SK-N-SH (cell line): ENCODE results near the gene TMEM123. TPM values are rescaled to one million over a fixed set of nuclear protein-coding genes. Genes with fewer than 3 reads are reported as not detected.

Experiments
- CTCF ChIA-PET: fragments of 300-600, 350-600 bp; formaldehyde crosslinking; extraction: SDS; loops from one replicate; lab custom pipeline; 2021; lab: Yijun Ruan, JAX
- POLR2A ChIA-PET: fragments of 350-600 bp; sonication (Branson Sonifier 250); formaldehyde crosslinking; extraction: SDS; loops from one replicate; lab custom pipeline; 2020; ENCODE audit warnings: antibody characterized with exemption, inconsistent platforms; lab: Yijun Ruan, JAX
- DNase-seq: peaks from one replicate; pipeline ENCODE4 v3.0.0; 2012
- H2AFZ ChIP-seq: fragments of 200-600 bp; sonication (generic); 2 replicates; pipeline ENCODE4 v1.8.1; 2016; ENCODE audit warnings: antibody characterized with exemption, mild to moderate bottlenecking, low read depth
- H3F3A ChIP-seq: fragments of 200-600 bp; sonication (generic); replicated peaks from 2 replicates; pipeline ENCODE3; 2016; ENCODE audit warnings: antibody characterized with exemption, mild to moderate bottlenecking; ENCODE audit not compliant: insufficient read depth
- H3K27ac ChIP-seq, 2 experiments: fragments of 200-500 bp in 1 of 2; fragments of 200-600 bp in 1 of 2; sonication (Bioruptor generic) in 1 of 2; sonication (generic), shearing (Covaris generic) in 1 of 2; 2 replicates each; pipeline versions ENCODE4 v1.5.1 to v1.6.1; 2014 to 2016; ENCODE audit warnings: low read depth in 2 of 2, inconsistent platforms in 1 of 2, low read length in 1 of 2, mild to moderate bottlenecking in 1 of 2, mixed read lengths in 1 of 2
- H3K27me3 ChIP-seq: fragments of 200-600 bp; sonication (generic), shearing (Covaris generic); 2 replicates; pipeline ENCODE4 v1.6.1; 2016; ENCODE audit warnings: mixed run types; ENCODE audit not compliant: insufficient read depth
- H3K36me3 ChIP-seq, 2 experiments: fragments of 200-500 bp in 1 of 2; fragments of 200-600 bp in 1 of 2; sonication (Bioruptor generic) in 1 of 2; sonication (generic) in 1 of 2; replicated peaks in 1 of 2; 2 replicates each; pipeline versions ENCODE3 to v1.5.1; 2014 to 2016; ENCODE audit warnings: low read length in 1 of 2, mild to moderate bottlenecking in 1 of 2; ENCODE audit not compliant: insufficient read depth in 2 of 2, control insufficient read depth in 1 of 2
- H3K4me1 ChIP-seq, 2 experiments: fragments of 200-500 bp in 1 of 2; fragments of 200-600 bp in 1 of 2; sonication (Bioruptor generic) in 1 of 2; sonication (generic), shearing (Covaris generic) in 1 of 2; 2 replicates each; pipeline versions ENCODE4 v1.5.1 to v1.6.1; 2014 to 2016; ENCODE audit warnings: low read depth in 1 of 2, low read length in 1 of 2, mixed run types in 1 of 2; ENCODE audit not compliant: insufficient read depth in 2 of 2, control insufficient read depth in 1 of 2
- H3K4me2 ChIP-seq: fragments of 200-600 bp; sonication (generic), shearing (Covaris generic); 2 replicates; pipeline ENCODE4 v1.6.1; 2017; ENCODE audit warnings: mixed run types
- H3K4me3 ChIP-seq, 2 experiments: fragments of 200-500 bp in 1 of 2; fragments of 200-600 bp in 1 of 2; sonication (Bioruptor generic) in 1 of 2; sonication (generic), shearing (Covaris generic) in 1 of 2; 2 replicates each; pipeline versions ENCODE4 v1.5.1 to v1.8.1; 2014 to 2016; ENCODE audit warnings: low read depth in 2 of 2, inconsistent platforms in 1 of 2, low read length in 1 of 2, mild to moderate bottlenecking in 1 of 2, mixed read lengths in 1 of 2, moderate library complexity in 1 of 2
- H3K79me2 ChIP-seq: fragments of 200-600 bp; sonication (generic); 2 replicates; pipeline ENCODE4 v1.8.1; 2017; ENCODE audit warnings: mild to moderate bottlenecking; ENCODE audit not compliant: insufficient read depth
- H3K9ac ChIP-seq: fragments of 200-600 bp; sonication (generic); 2 replicates; pipeline ENCODE4 v1.6.1; 2017; ENCODE audit warnings: mixed run types
- H3K9me2 ChIP-seq: fragments of 200-600 bp; sonication (generic); 2 replicates; pipeline ENCODE4 v1.6.1; 2017; ENCODE audit warnings: mixed run types
- H3K9me3 ChIP-seq: fragments of 200-600 bp; sonication (generic); 2 replicates; pipeline ENCODE4 v1.6.1; 2017; ENCODE audit warnings: mixed run types, mild to moderate bottlenecking, moderate library complexity
- H4K20me1 ChIP-seq: fragments of 200-600 bp; sonication (generic); 2 replicates; pipeline ENCODE4 v1.6.1; 2017; ENCODE audit warnings: mild to moderate bottlenecking, mixed run types; ENCODE audit not compliant: insufficient read depth
- EZH2phosphoT487 ChIP-seq: fragments of 200-600 bp; sonication (generic); IDR thresholded peaks from 2 replicates; pipeline ENCODE4 v1.6.1; 2017; ENCODE audit warnings: low read depth, mixed run types, mild to moderate bottlenecking, antibody characterized with exemption, moderate library complexity, borderline replicate concordance
- FOSL2 ChIP-seq: IDR thresholded peaks from 2 replicates; pipeline ENCODE4 v1.4.0; 2012; ENCODE audit warnings: low read depth, mild to moderate bottlenecking, moderate library complexity, borderline replicate concordance
- FOXJ3 ChIP-seq: sonication (generic); formaldehyde crosslinking; IDR thresholded peaks from 2 replicates; pipeline ENCODE4 v1.5.1; 2020; ENCODE audit warnings: mild to moderate bottlenecking, missing genetic modification reagents
- FOXM1 ChIP-seq: IDR thresholded peaks from 2 replicates; pipeline ENCODE4 v1.4.0; 2012; ENCODE audit warnings: low read depth, mild to moderate bottlenecking
- GABPA ChIP-seq: IDR thresholded peaks from 2 replicates; pipeline ENCODE4 v1.4.0; 2012; ENCODE audit warnings: low read depth, mild to moderate bottlenecking
- JUND ChIP-seq: IDR thresholded peaks from 2 replicates; pipeline ENCODE4 v1.4.0; 2012
- MEF2A ChIP-seq: IDR thresholded peaks from 2 replicates; pipeline ENCODE4 v1.4.0; 2012; ENCODE audit warnings: low read depth, borderline replicate concordance
- MXI1 ChIP-seq: IDR thresholded peaks from 2 replicates; pipeline ENCODE4 v1.6.1; 2012; ENCODE audit warnings: mild to moderate bottlenecking, low read depth, low read length, improper control_type of control experiment
- NFIC ChIP-seq: IDR thresholded peaks from 2 replicates; pipeline ENCODE4 v1.4.0; 2012; ENCODE audit warnings: borderline replicate concordance
- NRF1 ChIP-seq: IDR thresholded peaks from 2 replicates; pipeline ENCODE4 v1.6.1; 2012; ENCODE audit warnings: low read depth, mild to moderate bottlenecking, low read length
- POLR2AphosphoS5 ChIP-seq: IDR thresholded peaks from 2 replicates; pipeline ENCODE4 v1.6.1; 2012; ENCODE audit warnings: low read depth, low read length
- RCOR1 ChIP-seq: fragments of 150-350 bp; IDR thresholded peaks from 2 replicates; pipeline ENCODE4 v1.6.1; 2017; ENCODE audit warnings: antibody characterized with exemption, low read length
- SIN3A ChIP-seq: IDR thresholded peaks from 2 replicates; pipeline ENCODE4 v1.6.1; 2012; ENCODE audit warnings: low read depth, mild to moderate bottlenecking, low read length, moderate library complexity, borderline replicate concordance
- TEAD4 ChIP-seq: IDR thresholded peaks from 2 replicates; pipeline ENCODE4 v1.4.0; 2012; ENCODE audit warnings: mild to moderate bottlenecking, borderline replicate concordance; ENCODE audit not compliant: insufficient read depth
- WGBS: methylation state at CpG from one replicate; pipeline ENCODE4 v1.1.6; 2017; ENCODE audit warnings: low lambda C conversion rate; 5-methylcytosine and 5-hydroxymethylcytosine counted together
- polyA plus RNA-seq, 3 experiments: library from polyadenylated mRNA; depleted of rRNA; stranded (reverse); fragments of >200 nt; gene quantifications; 2 replicates each; pipeline ENCODE4 v1.2.3, GENCODE V29; 2012
- TF ChIP-seq, protein P1 (sequence below): IDR thresholded peaks from 2 replicates; pipeline ENCODE4 v1.4.0; 2012; ENCODE audit warnings: low read depth
- TF ChIP-seq, protein P2 (sequence below): IDR thresholded peaks from 2 replicates; pipeline ENCODE4 v1.4.0; 2012; ENCODE audit warnings: low read depth, borderline replicate concordance
- TF ChIP-seq, protein P3 (sequence below): fragments of 200-600 bp; sonication (generic); IDR thresholded peaks from 2 replicates; pipeline ENCODE4 v1.6.1; 2017; ENCODE audit warnings: antibody characterized with exemption, mild to moderate bottlenecking, moderate library complexity
- TF ChIP-seq, protein P4 (sequence below): fragments of 150-350 bp; IDR thresholded peaks from 2 replicates; pipeline ENCODE4 v1.6.1; 2016; ENCODE audit warnings: mild to moderate bottlenecking, low read depth, low read length
- TF ChIP-seq, protein P5 (sequence below): fragments of 150-350 bp; IDR thresholded peaks from 2 replicates; pipeline ENCODE4 v1.6.1; 2017; ENCODE audit warnings: antibody characterized with exemption, low read length, low read depth, borderline replicate concordance
- TF ChIP-seq, protein P6 (sequence below): IDR thresholded peaks from 2 replicates; pipeline ENCODE4 v1.4.0; 2012; ENCODE audit warnings: low read depth, borderline replicate concordance

The TMEM123 gene
- polyA plus RNA-seq, 1 of the 3 experiments (the other 2 are of a cell fraction) = 86.1 TPM

DNA sequence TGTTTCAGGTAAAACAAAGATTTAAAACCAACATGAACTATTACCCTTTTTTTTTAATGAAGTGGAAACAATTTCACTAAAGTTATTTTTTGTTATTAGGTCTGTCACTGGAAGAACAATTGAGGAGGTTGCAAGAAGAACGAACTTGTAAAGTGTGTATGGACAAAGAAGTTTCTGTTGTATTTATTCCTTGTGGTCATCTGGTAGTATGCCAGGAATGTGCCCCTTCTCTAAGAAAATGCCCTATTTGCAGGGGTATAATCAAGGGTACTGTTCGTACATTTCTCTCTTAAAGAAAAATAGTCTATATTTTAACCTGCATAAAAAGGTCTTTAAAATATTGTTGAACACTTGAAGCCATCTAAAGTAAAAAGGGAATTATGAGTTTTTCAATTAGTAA, 74.7 kb downstream of the TMEM123 start:
- Histone ChIP-seq H3K9me3 (no peaks in the 10 kb centered on the region), H3K9ac (no peak overlapping the region), H3F3A (no peaks in the 10 kb centered on the region), H3K36me3 (peaks cover 44 to 71% of the 10 kb centered on the region in 2 experiments), H3K4me3 (no peak overlapping the region), H3K9me2 (no peaks in the 10 kb centered on the region), H4K20me1 (peaks cover 9% of the 10 kb centered on the region; the same call in 1 of the 2 replicates), H2AFZ (no peak overlapping the region), H3K4me1 (no peaks in the 10 kb centered on the region; a peak in 1 of 4 replicates), H3K27me3 (no peaks in the 10 kb centered on the region), H3K4me2 (no peak overlapping the region), H3K27ac (no peak overlapping the region), H3K79me2 (peaks cover 74% of the 10 kb centered on the region)
- no peak for DNase-seq
- whole genome bisulfite sequencing = 95% methylated on average over 2 of the region's 2 CpGs
- ChIA-PET CTCF (interaction anchor here (5.0 kb wide), 1 partner anchor 12 kb away, joined by 23 read pairs; no protein-coding TSS in a partner anchor), POLR2A (no interaction called here)
- TF ChIP-seq POLR2AphosphoS5 (no peak), EZH2phosphoT487 (no peak), FOSL2 (no peak), TEAD4 (no peak), SIN3A (no peak), JUND (no peak), FOXJ3 (CRISPR knock-in tag) (no peak), MXI1 (no peak), NFIC (no peak), NRF1 (no peak), MEF2A (no peak), FOXM1 (no peak), GABPA (no peak), RCOR1 (no peak)
- TF ChIP-seq, protein P1, sequence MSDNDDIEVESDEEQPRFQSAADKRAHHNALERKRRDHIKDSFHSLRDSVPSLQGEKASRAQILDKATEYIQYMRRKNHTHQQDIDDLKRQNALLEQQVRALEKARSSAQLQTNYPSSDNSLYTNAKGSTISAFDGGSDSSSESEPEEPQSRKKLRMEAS = no peak
- TF ChIP-seq, protein P2, sequence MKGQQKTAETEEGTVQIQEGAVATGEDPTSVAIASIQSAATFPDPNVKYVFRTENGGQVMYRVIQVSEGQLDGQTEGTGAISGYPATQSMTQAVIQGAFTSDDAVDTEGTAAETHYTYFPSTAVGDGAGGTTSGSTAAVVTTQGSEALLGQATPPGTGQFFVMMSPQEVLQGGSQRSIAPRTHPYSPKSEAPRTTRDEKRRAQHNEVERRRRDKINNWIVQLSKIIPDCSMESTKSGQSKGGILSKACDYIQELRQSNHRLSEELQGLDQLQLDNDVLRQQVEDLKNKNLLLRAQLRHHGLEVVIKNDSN = no peak
- TF ChIP-seq, protein P3, sequence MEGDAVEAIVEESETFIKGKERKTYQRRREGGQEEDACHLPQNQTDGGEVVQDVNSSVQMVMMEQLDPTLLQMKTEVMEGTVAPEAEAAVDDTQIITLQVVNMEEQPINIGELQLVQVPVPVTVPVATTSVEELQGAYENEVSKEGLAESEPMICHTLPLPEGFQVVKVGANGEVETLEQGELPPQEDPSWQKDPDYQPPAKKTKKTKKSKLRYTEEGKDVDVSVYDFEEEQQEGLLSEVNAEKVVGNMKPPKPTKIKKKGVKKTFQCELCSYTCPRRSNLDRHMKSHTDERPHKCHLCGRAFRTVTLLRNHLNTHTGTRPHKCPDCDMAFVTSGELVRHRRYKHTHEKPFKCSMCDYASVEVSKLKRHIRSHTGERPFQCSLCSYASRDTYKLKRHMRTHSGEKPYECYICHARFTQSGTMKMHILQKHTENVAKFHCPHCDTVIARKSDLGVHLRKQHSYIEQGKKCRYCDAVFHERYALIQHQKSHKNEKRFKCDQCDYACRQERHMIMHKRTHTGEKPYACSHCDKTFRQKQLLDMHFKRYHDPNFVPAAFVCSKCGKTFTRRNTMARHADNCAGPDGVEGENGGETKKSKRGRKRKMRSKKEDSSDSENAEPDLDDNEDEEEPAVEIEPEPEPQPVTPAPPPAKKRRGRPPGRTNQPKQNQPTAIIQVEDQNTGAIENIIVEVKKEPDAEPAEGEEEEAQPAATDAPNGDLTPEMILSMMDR = no peak
- TF ChIP-seq, protein P4, sequence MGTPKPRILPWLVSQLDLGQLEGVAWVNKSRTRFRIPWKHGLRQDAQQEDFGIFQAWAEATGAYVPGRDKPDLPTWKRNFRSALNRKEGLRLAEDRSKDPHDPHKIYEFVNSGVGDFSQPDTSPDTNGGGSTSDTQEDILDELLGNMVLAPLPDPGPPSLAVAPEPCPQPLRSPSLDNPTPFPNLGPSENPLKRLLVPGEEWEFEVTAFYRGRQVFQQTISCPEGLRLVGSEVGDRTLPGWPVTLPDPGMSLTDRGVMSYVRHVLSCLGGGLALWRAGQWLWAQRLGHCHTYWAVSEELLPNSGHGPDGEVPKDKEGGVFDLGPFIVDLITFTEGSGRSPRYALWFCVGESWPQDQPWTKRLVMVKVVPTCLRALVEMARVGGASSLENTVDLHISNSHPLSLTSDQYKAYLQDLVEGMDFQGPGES = no peak
- TF ChIP-seq, protein P5, sequence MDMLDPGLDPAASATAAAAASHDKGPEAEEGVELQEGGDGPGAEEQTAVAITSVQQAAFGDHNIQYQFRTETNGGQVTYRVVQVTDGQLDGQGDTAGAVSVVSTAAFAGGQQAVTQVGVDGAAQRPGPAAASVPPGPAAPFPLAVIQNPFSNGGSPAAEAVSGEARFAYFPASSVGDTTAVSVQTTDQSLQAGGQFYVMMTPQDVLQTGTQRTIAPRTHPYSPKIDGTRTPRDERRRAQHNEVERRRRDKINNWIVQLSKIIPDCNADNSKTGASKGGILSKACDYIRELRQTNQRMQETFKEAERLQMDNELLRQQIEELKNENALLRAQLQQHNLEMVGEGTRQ = no peak
- TF ChIP-seq, protein P6, sequence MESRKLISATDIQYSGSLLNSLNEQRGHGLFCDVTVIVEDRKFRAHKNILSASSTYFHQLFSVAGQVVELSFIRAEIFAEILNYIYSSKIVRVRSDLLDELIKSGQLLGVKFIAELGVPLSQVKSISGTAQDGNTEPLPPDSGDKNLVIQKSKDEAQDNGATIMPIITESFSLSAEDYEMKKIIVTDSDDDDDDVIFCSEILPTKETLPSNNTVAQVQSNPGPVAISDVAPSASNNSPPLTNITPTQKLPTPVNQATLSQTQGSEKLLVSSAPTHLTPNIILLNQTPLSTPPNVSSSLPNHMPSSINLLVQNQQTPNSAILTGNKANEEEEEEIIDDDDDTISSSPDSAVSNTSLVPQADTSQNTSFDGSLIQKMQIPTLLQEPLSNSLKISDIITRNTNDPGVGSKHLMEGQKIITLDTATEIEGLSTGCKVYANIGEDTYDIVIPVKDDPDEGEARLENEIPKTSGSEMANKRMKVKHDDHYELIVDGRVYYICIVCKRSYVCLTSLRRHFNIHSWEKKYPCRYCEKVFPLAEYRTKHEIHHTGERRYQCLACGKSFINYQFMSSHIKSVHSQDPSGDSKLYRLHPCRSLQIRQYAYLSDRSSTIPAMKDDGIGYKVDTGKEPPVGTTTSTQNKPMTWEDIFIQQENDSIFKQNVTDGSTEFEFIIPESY = no peak
